Epithelial cell of esophagus (primary cell): ENCODE results near the gene MAPK4.

Experiments
- DNase-seq: peaks from one replicate; pipeline ENCODE4 v3.0.0; 2010; ENCODE audit warnings: low read depth
- H3K4me3 ChIP-seq: 2 replicates; pipeline ENCODE4 v1.5.1; 2011; ENCODE audit warnings: mild to moderate bottlenecking, low read length, control low read depth
- TF ChIP-seq, protein P1 (sequence below): IDR thresholded peaks from 2 replicates; pipeline ENCODE4 v1.5.1; 2011; ENCODE audit warnings: low read depth, mild to moderate bottlenecking, low read length, control low read depth, inconsistent platforms; ENCODE audit not compliant: insufficient read depth; ENCODE audit errors: missing control alignments

Gene MAPK4

DNA sequence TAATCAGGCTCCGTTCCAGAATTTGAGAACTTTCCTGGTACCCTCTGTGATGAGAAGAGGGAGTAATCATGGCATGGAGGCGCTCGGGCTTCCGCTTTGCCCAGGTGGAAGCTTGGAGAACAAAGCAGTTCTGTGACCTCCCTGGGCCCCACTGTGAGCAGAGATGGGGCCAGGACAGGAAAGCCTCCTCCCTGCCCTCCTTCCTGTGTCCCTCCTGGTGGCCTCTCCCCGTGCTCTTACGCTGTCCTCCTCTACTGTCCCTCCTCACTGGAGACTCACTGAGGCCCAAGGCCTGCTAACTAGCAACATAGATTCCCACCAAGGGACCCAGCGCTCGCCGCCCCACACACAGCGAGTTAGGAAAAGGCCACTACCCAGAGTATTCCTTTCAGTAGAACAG, 119.8 kb downstream of the MAPK4 start:
- no peak for DNase-seq
- TF ChIP-seq, protein P1, sequence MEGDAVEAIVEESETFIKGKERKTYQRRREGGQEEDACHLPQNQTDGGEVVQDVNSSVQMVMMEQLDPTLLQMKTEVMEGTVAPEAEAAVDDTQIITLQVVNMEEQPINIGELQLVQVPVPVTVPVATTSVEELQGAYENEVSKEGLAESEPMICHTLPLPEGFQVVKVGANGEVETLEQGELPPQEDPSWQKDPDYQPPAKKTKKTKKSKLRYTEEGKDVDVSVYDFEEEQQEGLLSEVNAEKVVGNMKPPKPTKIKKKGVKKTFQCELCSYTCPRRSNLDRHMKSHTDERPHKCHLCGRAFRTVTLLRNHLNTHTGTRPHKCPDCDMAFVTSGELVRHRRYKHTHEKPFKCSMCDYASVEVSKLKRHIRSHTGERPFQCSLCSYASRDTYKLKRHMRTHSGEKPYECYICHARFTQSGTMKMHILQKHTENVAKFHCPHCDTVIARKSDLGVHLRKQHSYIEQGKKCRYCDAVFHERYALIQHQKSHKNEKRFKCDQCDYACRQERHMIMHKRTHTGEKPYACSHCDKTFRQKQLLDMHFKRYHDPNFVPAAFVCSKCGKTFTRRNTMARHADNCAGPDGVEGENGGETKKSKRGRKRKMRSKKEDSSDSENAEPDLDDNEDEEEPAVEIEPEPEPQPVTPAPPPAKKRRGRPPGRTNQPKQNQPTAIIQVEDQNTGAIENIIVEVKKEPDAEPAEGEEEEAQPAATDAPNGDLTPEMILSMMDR: no peak
- H3K4me3 ChIP-seq: no peak overlapping the region

DNA sequence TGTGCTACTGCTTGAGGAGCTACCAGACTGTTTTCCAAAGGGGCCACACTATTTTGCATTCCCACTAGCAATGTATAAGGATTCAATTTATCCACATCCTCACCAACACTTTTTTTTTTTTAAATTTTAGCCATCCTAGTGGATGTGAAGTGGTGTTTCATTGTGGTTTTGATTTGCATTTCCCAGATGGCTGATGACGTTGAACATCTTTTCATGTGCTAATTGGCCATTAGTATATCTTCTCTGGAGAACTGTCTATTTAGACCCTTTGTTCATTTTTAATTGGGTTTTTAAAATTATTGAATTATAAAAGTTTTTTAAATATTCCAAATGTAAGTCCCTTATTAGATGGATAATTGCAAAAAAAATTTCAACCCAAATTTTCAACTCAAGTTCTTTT, 121.1 kb downstream of the MAPK4 start:
- TF ChIP-seq, protein P1: no peak
- H3K4me3 ChIP-seq: no peak overlapping the region
- DNase-seq: no peak

DNA sequence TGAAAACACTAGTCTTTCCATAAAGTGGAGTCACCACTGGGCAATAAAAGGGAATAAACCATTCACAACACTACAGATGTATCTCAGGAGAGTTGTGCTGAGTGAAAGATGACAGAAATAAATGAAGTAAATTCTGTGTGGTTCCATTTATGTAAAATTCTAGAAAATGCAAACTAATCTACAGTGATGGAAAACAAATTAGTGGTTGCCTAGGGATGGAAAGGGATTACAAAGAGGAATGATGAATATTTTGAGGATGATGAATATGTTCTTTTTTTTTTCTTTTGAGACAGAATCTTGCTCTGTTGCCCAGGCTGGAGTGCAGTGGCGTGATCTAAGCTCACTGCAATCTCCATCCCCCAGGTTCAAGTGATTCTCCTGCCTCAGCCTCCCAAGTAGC, 123.0 kb downstream of the MAPK4 start:
- H3K4me3 ChIP-seq: no peak overlapping the region
- TF ChIP-seq, protein P1: no peak
- DNase-seq: no peak

- peak; percentile 4 for DNase-seq
- no peak overlapping the region for H3K4me3 ChIP-seq
- TF ChIP-seq, protein P1: no peak
Measured at GRCh38 chr18:50686409-50686808, 126.5 kb downstream of the MAPK4 start.

DNA sequence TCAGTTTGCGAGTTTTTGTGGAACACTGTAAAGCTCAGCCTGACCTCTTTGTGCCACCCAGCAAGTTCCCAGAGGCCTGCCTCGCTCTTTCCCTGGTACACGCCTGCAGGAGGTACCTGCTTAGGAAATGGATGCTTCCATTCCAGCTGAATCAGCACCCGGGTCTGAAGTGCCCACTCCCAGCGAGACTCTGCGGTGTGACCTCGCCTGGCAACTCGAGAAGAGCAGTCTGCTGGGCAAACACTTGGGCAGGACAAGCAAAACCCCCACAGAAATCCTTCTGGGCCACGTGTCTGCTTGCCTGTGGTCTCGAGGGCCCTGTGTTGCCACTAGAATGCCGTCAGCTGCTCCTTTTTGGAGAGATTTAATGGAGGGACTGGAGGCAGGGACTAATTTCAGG, 127.6 kb downstream of the MAPK4 start:
- H3K4me3 ChIP-seq: no peak overlapping the region
- DNase-seq: no peak
- TF ChIP-seq, protein P1: no peak

- DNase-seq: no peak
- no peak overlapping the region for H3K4me3 ChIP-seq
- TF ChIP-seq, protein P1: no peak
Measured at GRCh38 chr18:50689578-50689977, 129.7 kb downstream of the MAPK4 start.

- no peak overlapping the region for H3K4me3 ChIP-seq
- no peak for DNase-seq
- TF ChIP-seq, protein P1: no peak
Measured at GRCh38 chr18:50694147-50694546, 134.3 kb downstream of the MAPK4 start.
